Osteoblast (primary cell): ENCODE measurements around the gene SLIT3. TPM values are rescaled to one million over a fixed set of nuclear protein-coding genes. Genes with fewer than 3 reads are reported as not detected.

Experiments used
- DNase-seq: peaks from one replicate; pipeline ENCODE4 v3.0.0; 2011; ENCODE audit warnings: low spot score, mixed read lengths; ENCODE audit not compliant: insufficient read length; ENCODE audit errors: missing footprints
- H2AFZ ChIP-seq: 2 replicates; pipeline ENCODE4 v1.6.0; 2011; ENCODE audit warnings: mild to moderate bottlenecking, low read length
- H3K27ac ChIP-seq: 2 replicates; pipeline ENCODE4 v1.5.1; 2011; ENCODE audit warnings: mild to moderate bottlenecking, low read depth, low read length, moderate library complexity
- H3K27me3 ChIP-seq: 2 replicates; pipeline ENCODE4 v1.6.0; 2012; ENCODE audit warnings: mild to moderate bottlenecking, control low read depth, inconsistent platforms, low read length, moderate library complexity; ENCODE audit not compliant: insufficient read depth
- H3K36me3 ChIP-seq: 2 replicates; pipeline ENCODE4 v1.5.1; 2011; ENCODE audit warnings: mild to moderate bottlenecking, low read length, control low read depth, moderate library complexity; ENCODE audit not compliant: insufficient read depth
- H3K4me1 ChIP-seq: 2 replicates; pipeline ENCODE4 v1.5.1; 2011; ENCODE audit warnings: mild to moderate bottlenecking, low read length, control low read depth, moderate library complexity; ENCODE audit not compliant: insufficient read depth
- H3K4me2 ChIP-seq: 2 replicates; pipeline ENCODE4 v1.6.0; 2011; ENCODE audit warnings: mild to moderate bottlenecking, low read length; ENCODE audit not compliant: insufficient read depth
- H3K4me3 ChIP-seq: fragments of 200-600 bp; sonication (generic); 3 replicates; pipeline ENCODE4 v1.5.1; 2012; ENCODE audit warnings: mild to moderate bottlenecking, low read length, inconsistent platforms; ENCODE audit not compliant: insufficient read depth
- H3K79me2 ChIP-seq: 2 replicates; pipeline ENCODE4 v1.6.0; 2012; ENCODE audit warnings: mild to moderate bottlenecking, low read length, control low read depth, inconsistent platforms; ENCODE audit not compliant: insufficient read depth
- H3K9me3 ChIP-seq: 2 replicates; pipeline ENCODE4 v1.5.1; 2011; ENCODE audit warnings: low read depth, low read length, control low read depth
- H4K20me1 ChIP-seq: 2 replicates; pipeline ENCODE4 v1.6.0; 2012; ENCODE audit warnings: mild to moderate bottlenecking, low read length, control low read depth; ENCODE audit not compliant: insufficient read depth
- CTCF ChIP-seq: IDR thresholded peaks from 2 replicates; pipeline ENCODE4 v1.5.1; 2011; ENCODE audit warnings: mild to moderate bottlenecking, low read depth, low read length, moderate library complexity; ENCODE audit errors: extremely low read depth
- total RNA-seq: library from RNA; depleted of rRNA; stranded (reverse); fragments of >200 nt; gene quantifications from 2 replicates; pipeline ENCODE4 v1.2.3, GENCODE V29; 2012

Gene SLIT3
- total RNA-seq, 1 donor = 37.6 TPM

DNA sequence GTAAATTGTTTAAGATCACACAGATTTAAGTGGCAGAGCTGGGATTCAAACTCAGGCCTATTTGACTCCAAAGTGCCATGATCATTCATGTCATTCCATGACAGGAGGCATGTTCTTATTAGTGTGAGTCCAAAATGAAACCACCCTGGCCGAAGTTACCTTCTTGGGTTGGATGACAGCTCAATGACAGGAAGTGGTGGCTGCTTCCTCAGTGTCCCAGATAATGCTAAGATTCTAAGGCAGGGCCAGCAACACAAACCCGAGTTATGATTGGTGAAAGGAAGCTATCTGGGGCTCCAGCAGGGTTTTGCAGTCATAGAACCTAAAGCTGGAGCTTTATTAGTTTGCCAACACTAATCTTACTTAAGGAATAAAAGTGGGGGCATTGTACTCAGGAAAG, 340.4 kb downstream of the SLIT3 start:
- no peak for TF ChIP-seq CTCF
- DNase-seq = no peak
- Histone ChIP-seq H3K79me2 (no peaks in the 10 kb centered on the region), H3K4me2 (no peak overlapping the region), H3K9me3 (no peaks in the 10 kb centered on the region), H3K36me3 (no peaks in the 10 kb centered on the region), H3K4me1 (no peaks in the 10 kb centered on the region), H3K27me3 (no peaks in the 10 kb centered on the region), H4K20me1 (no peaks in the 10 kb centered on the region), H3K4me3 (no peak overlapping the region), H3K27ac (no peak overlapping the region), H2AFZ (no peak overlapping the region)

DNA sequence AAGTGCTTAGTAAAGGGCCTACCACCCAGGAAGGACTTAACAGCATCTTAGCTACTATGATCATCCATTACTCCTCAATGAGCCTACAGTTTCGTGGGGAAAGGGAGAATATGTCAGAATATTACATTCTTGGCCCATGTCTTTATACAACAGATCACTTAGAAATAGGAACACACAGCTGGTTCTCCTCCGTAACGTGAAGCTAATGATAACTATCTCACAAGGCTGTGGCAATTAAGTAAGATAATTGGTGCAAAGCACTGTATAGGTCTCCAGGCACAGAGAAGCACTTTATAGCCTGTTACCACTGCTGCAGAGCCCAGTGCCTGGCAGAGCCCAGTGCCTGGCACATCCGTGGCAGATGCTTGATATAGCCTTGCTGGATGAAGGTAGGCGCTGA, 347.6 kb downstream of the SLIT3 start:
- TF ChIP-seq CTCF = no peak
- Histone ChIP-seq H3K9me3 (no peaks in the 10 kb centered on the region), H3K79me2 (no peaks in the 10 kb centered on the region), H3K27me3 (no peaks in the 10 kb centered on the region), H4K20me1 (no peaks in the 10 kb centered on the region), H2AFZ (no peak overlapping the region), H3K27ac (no peak overlapping the region), H3K4me3 (no peak overlapping the region), H3K36me3 (no peaks in the 10 kb centered on the region), H3K4me1 (no peaks in the 10 kb centered on the region), H3K4me2 (no peak overlapping the region)
- DNase-seq = no peak

- H2AFZ ChIP-seq = no peak overlapping the region
- H3K4me1 ChIP-seq = no peaks in the 10 kb centered on the region
- H4K20me1 ChIP-seq = no peaks in the 10 kb centered on the region
- no peak overlapping the region for H3K27ac ChIP-seq
- H3K36me3 ChIP-seq = no peaks in the 10 kb centered on the region
- TF ChIP-seq CTCF = no peak
- no peak for DNase-seq
- no peaks in the 10 kb centered on the region for H3K9me3 ChIP-seq
- no peaks in the 10 kb centered on the region for H3K79me2 ChIP-seq
- no peak overlapping the region for H3K4me3 ChIP-seq
- H3K4me2 ChIP-seq = no peak overlapping the region
- no peaks in the 10 kb centered on the region for H3K27me3 ChIP-seq
These were observed 348.7 kb downstream of the SLIT3 start for GRCh38 chr5:168952196-168952595.

- Histone ChIP-seq H3K36me3 (no peaks in the 10 kb centered on the region), H3K4me1 (no peaks in the 10 kb centered on the region), H3K27me3 (no peaks in the 10 kb centered on the region), H3K4me3 (no peak overlapping the region), H3K9me3 (no peaks in the 10 kb centered on the region), H3K79me2 (no peaks in the 10 kb centered on the region), H2AFZ (no peak overlapping the region), H3K4me2 (no peak overlapping the region), H3K27ac (no peak overlapping the region), H4K20me1 (no peaks in the 10 kb centered on the region)
- no peak for TF ChIP-seq CTCF
- peak; percentile 50 for DNase-seq
These were observed 349.2 kb downstream of the SLIT3 start for GRCh38 chr5:168951769-168952168.
